Dedifferentiated amniotic fluid mesenchymal stem cell (primary cell): ENCODE results near the gene DCTN3.

Source experiments
- DNase-seq: peaks from one replicate; pipeline ENCODE4 v3.0.0-alpha.2; 2016; ENCODE audit errors: extremely low spot score

Gene DCTN3

DNA sequence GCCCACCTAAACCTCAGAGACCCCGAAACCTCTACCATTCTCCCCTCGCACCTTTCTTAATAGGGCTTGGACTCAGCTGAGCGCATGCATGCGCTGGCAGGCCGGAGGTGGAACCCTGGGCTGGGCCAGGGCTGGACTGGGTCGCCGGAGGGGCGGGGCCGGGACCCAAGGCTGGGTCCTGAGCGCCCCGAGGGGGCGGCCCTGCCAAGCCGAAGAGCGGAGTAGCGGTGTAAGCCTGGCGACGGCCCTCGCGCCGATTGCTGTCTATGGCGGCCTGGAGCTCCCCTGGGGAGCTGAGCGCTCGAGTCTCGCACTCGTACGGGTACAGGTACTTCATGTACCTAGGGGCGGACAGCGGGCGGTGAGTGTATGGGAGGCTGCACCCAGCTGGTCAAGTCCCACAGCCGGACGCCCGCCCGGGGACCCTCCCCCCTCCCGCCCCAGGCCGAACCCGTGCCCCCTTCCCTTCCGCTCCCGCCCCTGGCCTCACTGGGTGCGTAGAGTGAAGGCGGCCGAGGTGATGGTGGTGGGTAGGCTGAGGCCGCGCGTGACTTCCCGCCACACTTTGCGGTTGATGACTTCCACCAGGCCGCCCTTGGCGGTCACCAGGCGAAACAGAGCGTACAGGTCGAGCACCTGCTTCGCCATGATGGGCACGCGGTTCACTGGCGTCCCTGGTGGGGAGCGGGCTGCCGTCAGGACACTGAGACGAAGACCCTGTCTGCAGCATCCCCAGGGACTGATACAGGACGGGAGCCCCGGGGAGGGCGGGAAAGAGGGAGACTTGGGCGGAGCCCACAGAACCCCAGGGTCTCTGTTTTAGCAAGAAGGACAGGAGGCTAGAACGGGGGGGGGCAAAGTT, 3.3 kb upstream of the DCTN3 start:
- no peak for DNase-seq

DNA sequence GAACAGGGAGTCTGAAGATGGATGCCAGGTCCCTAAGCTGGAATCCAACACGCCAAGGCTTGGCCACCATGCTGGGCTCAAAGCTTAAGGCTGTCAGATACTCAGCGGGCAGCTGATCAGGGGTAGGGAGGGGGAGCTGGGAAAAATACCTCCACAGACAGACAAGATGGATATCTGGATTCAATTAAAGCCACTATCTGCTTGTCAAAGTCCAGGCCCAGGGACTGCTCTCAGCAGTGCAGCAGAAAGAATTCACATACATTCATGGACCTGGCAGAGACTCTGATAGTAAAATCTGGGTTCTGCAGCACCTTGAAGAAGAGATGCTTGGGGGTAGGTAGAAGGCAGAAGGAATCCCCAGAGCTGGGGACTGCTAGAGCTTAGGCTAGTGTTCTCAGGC, 5.2 kb downstream of the DCTN3 start:
- DNase-seq = no peak

GRCh38 chr9:34612788-34613390, 7.4 kb downstream of the DCTN3 start:
- DNase-seq = peak; percentile 82

- peak; percentile 74 for DNase-seq
Measured at GRCh38 chr9:34611811-34612787, 8.2 kb downstream of the DCTN3 start, which contains the start of gene RPP25L. Gene RPP25L (minus strand): TSS chr9:34612097. CDS start chr9:34611296, 801 bp downstream.

DNA sequence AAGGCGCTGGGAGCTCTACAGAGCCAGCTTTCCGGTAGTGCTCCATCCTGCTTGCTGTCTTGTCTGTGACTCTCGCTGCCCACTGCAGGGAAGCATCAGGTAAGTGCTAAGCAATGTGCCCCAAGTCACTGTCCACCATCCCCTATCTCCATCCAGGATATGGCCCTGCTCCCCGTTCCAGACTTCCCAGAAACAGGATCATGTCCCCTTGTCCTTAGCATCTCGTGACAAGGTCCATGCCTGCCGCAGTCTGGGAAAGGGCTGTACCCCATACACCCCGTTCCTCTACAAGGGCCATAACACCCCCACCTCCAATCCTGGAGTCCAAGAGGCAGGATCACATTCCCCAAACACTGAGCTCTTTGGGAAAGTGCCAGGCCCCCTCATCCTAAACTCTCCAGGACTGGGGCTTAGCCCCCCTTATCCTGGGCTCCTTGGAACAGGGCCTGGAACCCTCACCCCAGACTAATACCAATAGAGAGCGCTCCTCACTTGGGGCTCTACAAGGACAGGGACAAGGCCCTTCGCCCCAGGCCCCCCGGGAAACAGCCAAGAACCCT, 9.0 kb downstream of the DCTN3 start:
- no peak for DNase-seq

GRCh38 chr9:34610434-34611206, 9.7 kb downstream of the DCTN3 start:
- DNase-seq = no peak

GRCh38 chr9:34607331-34607730, 13.0 kb downstream of the DCTN3 start:
- DNase-seq = no peak

- no peak for DNase-seq
Measured at GRCh38 chr9:34606905-34607304, 13.4 kb downstream of the DCTN3 start.

DNA sequence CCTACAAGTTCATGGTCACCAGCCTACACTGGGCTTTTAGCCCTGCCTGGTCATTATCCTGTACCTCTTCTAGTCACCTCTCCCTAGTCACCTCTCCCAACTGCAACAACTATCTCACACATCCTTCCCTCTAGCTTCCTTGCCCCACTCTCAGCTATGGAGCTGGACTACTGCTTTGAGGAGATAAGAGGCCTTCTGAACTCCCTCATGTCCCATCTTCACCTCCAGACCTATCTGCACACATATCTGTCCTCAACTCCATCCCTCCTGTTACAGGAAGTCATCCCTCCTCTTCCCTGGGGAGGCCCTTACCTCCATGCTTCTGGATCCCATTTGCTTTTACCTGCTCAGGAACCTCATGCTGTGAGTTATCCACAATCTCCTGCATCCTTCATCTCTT, 14.1 kb downstream of the DCTN3 start:
- no peak for DNase-seq

DNA sequence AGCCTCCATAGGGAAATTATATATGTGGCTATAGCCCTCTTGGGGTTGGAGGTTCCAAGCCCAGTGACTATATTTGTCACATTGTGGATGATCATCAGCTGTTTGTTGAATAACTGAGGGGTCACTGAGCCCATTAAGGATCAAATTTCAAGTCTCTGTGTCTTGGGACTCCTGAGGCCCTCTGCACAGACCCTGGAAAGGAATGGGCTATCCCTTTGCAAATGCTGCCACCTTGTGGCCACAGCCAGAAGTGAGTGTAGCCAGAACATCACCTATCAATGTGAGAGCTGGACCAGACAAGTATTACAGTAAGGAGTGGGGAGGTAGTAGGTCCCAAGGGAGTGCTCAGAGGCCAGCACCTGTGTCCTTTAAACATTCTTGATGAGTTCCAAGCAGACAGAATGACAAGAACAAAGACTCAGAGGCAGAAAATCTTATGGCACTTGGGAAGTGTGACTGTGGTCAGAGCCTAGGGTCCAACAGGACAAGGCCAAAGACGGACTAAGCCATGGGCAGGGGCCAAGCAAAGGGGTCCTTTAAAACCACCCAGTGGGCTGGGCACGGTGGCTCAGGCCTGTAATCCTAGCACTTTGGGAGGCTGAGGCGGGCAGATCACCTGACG, 16.6 kb downstream of the DCTN3 start:
- DNase-seq = peak; percentile 72

GRCh38 chr9:34601937-34602573, 18.2 kb downstream of the DCTN3 start:
- DNase-seq = no peak

GRCh38 chr9:34600908-34601307, 19.4 kb downstream of the DCTN3 start:
- DNase-seq = no peak

GRCh38 chr9:34599546-34599945, 20.7 kb downstream of the DCTN3 start:
- DNase-seq = no peak

GRCh38 chr9:34594177-34594576, 26.1 kb downstream of the DCTN3 start:
- DNase-seq = no peak

- no peak for DNase-seq
Measured at GRCh38 chr9:34592895-34593601, 27.2 kb downstream of the DCTN3 start.

DNA sequence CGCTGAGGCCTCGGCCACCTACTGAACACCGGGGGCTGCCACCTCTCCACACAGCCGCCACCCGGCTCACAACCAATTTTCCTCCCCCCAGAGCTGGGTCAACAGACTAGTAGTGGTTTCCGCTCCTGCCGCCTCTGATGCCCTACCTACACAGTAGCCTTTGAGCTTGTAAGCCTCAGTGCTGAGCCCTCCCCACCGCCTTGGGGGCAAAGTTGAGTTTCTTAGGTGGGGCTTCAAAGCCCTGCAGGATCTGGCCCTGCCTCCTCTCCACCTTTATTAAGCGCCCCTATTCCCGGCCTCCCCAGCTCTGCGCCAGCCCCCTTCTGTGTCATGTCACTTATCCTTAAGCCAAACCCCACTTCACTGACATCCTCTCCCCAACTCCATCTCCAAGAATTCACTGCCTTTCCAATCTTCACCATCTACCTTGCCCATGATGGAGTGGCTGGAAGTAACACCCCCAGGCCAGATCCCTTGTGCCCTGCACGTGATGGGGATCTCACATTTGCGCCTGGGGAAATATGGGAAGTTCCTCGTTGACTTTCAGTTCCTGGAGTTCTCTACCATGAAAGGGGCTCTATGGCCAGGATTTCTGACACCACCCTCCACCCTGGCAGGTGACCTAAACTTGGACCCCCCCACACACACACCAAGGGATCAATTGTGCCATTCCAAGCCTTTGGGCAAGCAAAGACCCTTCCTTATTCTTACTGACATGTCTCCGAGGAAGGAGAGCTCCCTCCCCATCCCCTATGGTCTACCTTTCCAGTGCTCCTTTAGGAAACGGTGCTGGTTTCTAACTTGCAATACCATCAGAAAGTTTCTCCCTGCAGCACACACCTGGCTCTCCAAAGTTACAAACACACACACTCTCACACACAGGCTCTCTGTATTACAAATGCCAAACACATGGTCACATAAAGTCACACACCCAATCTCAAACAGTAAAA, 28.1 kb downstream of the DCTN3 start:
- DNase-seq = no peak

DNA sequence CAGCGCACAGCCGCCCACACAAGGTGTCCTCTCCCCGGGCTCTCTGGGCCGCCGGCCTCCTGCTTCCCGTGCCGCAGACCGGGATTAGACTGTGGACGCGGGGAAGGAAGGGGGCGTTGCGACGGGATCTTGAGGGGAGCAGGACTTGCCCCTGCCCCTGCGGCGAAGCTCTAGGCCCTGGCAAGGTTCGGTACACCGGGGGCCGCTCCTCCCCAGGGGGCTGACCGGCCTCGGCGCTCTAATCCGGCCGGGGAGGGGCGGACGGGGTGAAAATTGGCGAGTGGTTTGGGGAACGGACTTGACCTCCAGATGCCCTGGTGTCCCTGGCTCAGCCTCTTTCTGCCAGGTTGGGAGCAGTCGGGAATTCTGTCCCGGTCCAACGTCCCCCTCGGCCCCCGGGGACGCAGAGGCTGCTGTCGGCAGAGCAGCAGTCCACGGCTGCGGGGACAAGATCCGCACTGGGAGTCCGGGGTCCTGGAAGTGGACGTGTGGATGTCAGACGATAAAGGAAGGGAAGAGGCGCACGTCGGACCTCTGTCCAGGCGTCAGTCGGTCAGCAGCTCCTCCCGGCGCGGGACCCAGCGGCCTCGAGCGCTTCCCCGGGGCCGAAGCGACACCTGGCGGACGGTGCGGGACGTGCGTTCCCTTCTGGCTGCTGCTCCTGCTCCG, 28.9 kb downstream of the DCTN3 start:
- DNase-seq = peak; percentile 67
